Measurements from ENCODE around the gene TEX9.

Gene TEX9

GRCh38 chr15:56322444-56322843, 42.8 kb upstream of the TEX9 start:
- no peak overlapping the region for H2AFZ ChIP-seq (ENCODE audit: low read depth, low read length)

GRCh38 chr15:56323435-56323834, 41.8 kb upstream of the TEX9 start:
- Histone ChIP-seq H3K9ac (ENCODE audit: low read length) (no peak overlapping the region), H3K4me1 (ENCODE audit: low read length) (no peaks in the 10 kb centered on the region), H3K4me2 (ENCODE audit: low read length) (no peak overlapping the region), H3K27ac (ENCODE audit: low read length) (no peak overlapping the region), H3K27me3 (ENCODE audit: low read depth, low read length) (no peaks in the 10 kb centered on the region), H3K9me3 (ENCODE audit: insufficient read depth, low read length) (no peaks in the 10 kb centered on the region), H3K36me3 (replicated peaks; ENCODE audit: low read depth, low read length) (no peaks in the 10 kb centered on the region), H3K4me3 (ENCODE audit: low read length) (no peak overlapping the region), H2AFZ (ENCODE audit: low read depth, low read length) (no peak overlapping the region), H4K20me1 (ENCODE audit: insufficient read depth, low read length) (no peaks in the 10 kb centered on the region), H3K79me2 (ENCODE audit: low read length) (no peaks in the 10 kb centered on the region)
- TF ChIP-seq EZH2phosphoT487 (IDR thresholded peaks at IDR 0.05; ENCODE audit: low read depth) (no peak), CTCF (IDR thresholded peaks at IDR 0.05; ENCODE audit: low read depth, low read length) (no peak)

More at GRCh38 chr15:56322444-56322843, 42.8 kb upstream of the TEX9 start:
- Histone ChIP-seq H3K4me2 (ENCODE audit: low read length) (no peak overlapping the region), H3K36me3 (replicated peaks; ENCODE audit: low read depth, low read length) (no peaks in the 10 kb centered on the region), H3K79me2 (ENCODE audit: low read length) (no peaks in the 10 kb centered on the region), H3K4me1 (ENCODE audit: low read length) (no peaks in the 10 kb centered on the region), H3K27me3 (ENCODE audit: low read depth, low read length) (no peaks in the 10 kb centered on the region), H3K27ac (ENCODE audit: low read length) (no peak overlapping the region), H3K4me3 (ENCODE audit: low read length) (no peak overlapping the region), H3K9me3 (ENCODE audit: insufficient read depth, low read length) (0 out of 2 replicates have a peak, but pooled peaks cover 3% of the 10 kb centered on the region), H3K9ac (ENCODE audit: low read length) (no peak overlapping the region), H4K20me1 (ENCODE audit: insufficient read depth, low read length) (no peaks in the 10 kb centered on the region)
- TF ChIP-seq CTCF (IDR thresholded peaks at IDR 0.05; ENCODE audit: low read depth, low read length): no peak
- no peak for TF ChIP-seq EZH2phosphoT487 (IDR thresholded peaks at IDR 0.05; ENCODE audit: low read depth)

GRCh38 chr15:56325186-56325585, 40.0 kb upstream of the TEX9 start:
- no peaks in the 10 kb centered on the region for H3K4me1 ChIP-seq (ENCODE audit: low read length)
- no peak overlapping the region for H3K4me3 ChIP-seq (ENCODE audit: low read length)
- H2AFZ ChIP-seq (ENCODE audit: low read depth, low read length): no peak overlapping the region
- H3K4me2 ChIP-seq (ENCODE audit: low read length): no peak overlapping the region
- no peaks in the 10 kb centered on the region for H3K9me3 ChIP-seq (ENCODE audit: insufficient read depth, low read length)
- no peaks in the 10 kb centered on the region for H3K27me3 ChIP-seq (ENCODE audit: low read depth, low read length)
- H3K79me2 ChIP-seq (ENCODE audit: low read length): no peaks in the 10 kb centered on the region
- TF ChIP-seq EZH2phosphoT487 (IDR thresholded peaks at IDR 0.05; ENCODE audit: low read depth) (no peak), CTCF (IDR thresholded peaks at IDR 0.05; ENCODE audit: low read depth, low read length) (no peak)
- H3K27ac ChIP-seq (ENCODE audit: low read length): no peak overlapping the region
- H3K36me3 ChIP-seq (replicated peaks; ENCODE audit: low read depth, low read length): no peaks in the 10 kb centered on the region
- H3K9ac ChIP-seq (ENCODE audit: low read length): no peak overlapping the region
- no peaks in the 10 kb centered on the region for H4K20me1 ChIP-seq (ENCODE audit: insufficient read depth, low read length)

- Histone ChIP-seq H3K9ac (ENCODE audit: low read length) (no peak overlapping the region), H3K79me2 (ENCODE audit: low read length) (no peaks in the 10 kb centered on the region), H2AFZ (ENCODE audit: low read depth, low read length) (no peak overlapping the region), H3K9me3 (ENCODE audit: insufficient read depth, low read length) (no peaks in the 10 kb centered on the region), H4K20me1 (ENCODE audit: insufficient read depth, low read length) (no peaks in the 10 kb centered on the region), H3K4me2 (ENCODE audit: low read length) (no peak overlapping the region), H3K4me3 (ENCODE audit: low read length) (no peak overlapping the region), H3K27ac (ENCODE audit: low read length) (no peak overlapping the region), H3K4me1 (ENCODE audit: low read length) (no peaks in the 10 kb centered on the region), H3K27me3 (ENCODE audit: low read depth, low read length) (no peaks in the 10 kb centered on the region), H3K36me3 (replicated peaks; ENCODE audit: low read depth, low read length) (no peaks in the 10 kb centered on the region)
- TF ChIP-seq CTCF (IDR thresholded peaks at IDR 0.05; ENCODE audit: low read depth, low read length) (no peak), EZH2phosphoT487 (IDR thresholded peaks at IDR 0.05; ENCODE audit: low read depth) (no peak)
Measured at GRCh38 chr15:56327721-56328502, 37.3 kb upstream of the TEX9 start.
